MM.1S (cell line): ENCODE data around the gene FLNC.

Experiments used
- DNase-seq: peaks from one replicate; pipeline ENCODE4 v3.0.0-alpha.2; 2015
- H2AFZ ChIP-seq: fragments of 300-600 bp; sonication (generic); 2 replicates; pipeline ENCODE4 v1.6.0; 2016; ENCODE audit warnings: antibody characterized with exemption, low read length
- H3F3A ChIP-seq: fragments of 300-600 bp; sonication (generic); 2 replicates; pipeline ENCODE4 v1.6.1; 2016; ENCODE audit warnings: mild to moderate bottlenecking, antibody characterized with exemption, low read length, moderate library complexity, mixed read lengths; ENCODE audit not compliant: insufficient read depth
- H3K27ac ChIP-seq: fragments of 300-600 bp; sonication (generic); 2 replicates; pipeline ENCODE4 v1.5.1; 2016; ENCODE audit warnings: mild to moderate bottlenecking, low read length
- H3K27me3 ChIP-seq: fragments of 300-600 bp; sonication (generic); replicated peaks from 2 replicates; pipeline ENCODE4 v1.6.0; 2016; ENCODE audit warnings: low read length; ENCODE audit not compliant: insufficient read depth
- H3K36me3 ChIP-seq: fragments of 300-600 bp; sonication (generic); replicated peaks from 2 replicates; pipeline ENCODE4 v1.6.1; 2016; ENCODE audit warnings: mild to moderate bottlenecking, low read length, mixed read lengths; ENCODE audit not compliant: insufficient read depth
- H3K4me1 ChIP-seq: fragments of 300-600 bp; sonication (generic); 2 replicates; pipeline ENCODE4 v1.6.1; 2016; ENCODE audit warnings: low read length, mixed read lengths
- H3K4me2 ChIP-seq: fragments of 300-600 bp; sonication (generic); 2 replicates; pipeline ENCODE4 v1.6.0; 2016; ENCODE audit warnings: low read depth, low read length
- H3K4me3 ChIP-seq: fragments of 300-600 bp; sonication (generic); 2 replicates; pipeline ENCODE4 v1.5.1; 2016; ENCODE audit warnings: low read length, mixed read lengths
- H3K79me2 ChIP-seq: fragments of 300-600 bp; sonication (generic); 2 replicates; pipeline ENCODE4 v1.6.1; 2016; ENCODE audit warnings: mixed run types, low read length, mixed read lengths
- H3K9ac ChIP-seq: fragments of 300-600 bp; sonication (generic); 2 replicates; pipeline ENCODE4 v1.6.1; 2016; ENCODE audit warnings: low read length, mixed read lengths
- H3K9me2 ChIP-seq: fragments of 300-600 bp; sonication (generic); replicated peaks from 2 replicates; pipeline ENCODE4 v1.6.1; 2016; ENCODE audit warnings: mild to moderate bottlenecking, low read length, mixed read lengths; ENCODE audit not compliant: insufficient read depth
- H3K9me3 ChIP-seq: fragments of 300-600 bp; sonication (generic); replicated peaks from 2 replicates; pipeline ENCODE4 v1.6.1; 2016; ENCODE audit warnings: mild to moderate bottlenecking, low read length, mixed read lengths; ENCODE audit not compliant: insufficient read depth
- H4K20me1 ChIP-seq: fragments of 300-600 bp; sonication (generic); 2 replicates; pipeline ENCODE4 v1.6.1; 2016; ENCODE audit warnings: mild to moderate bottlenecking, low read length, moderate library complexity, mixed read lengths; ENCODE audit not compliant: insufficient read depth
- CTCF ChIP-seq: fragments of 300-600 bp; sonication (generic); IDR thresholded peaks from 2 replicates; pipeline ENCODE4 v1.5.1; 2016; ENCODE audit warnings: antibody characterized with exemption, low read length, mixed read lengths
- EZH2 ChIP-seq: fragments of 300-600 bp; sonication (generic); optimal IDR thresholded peaks from 2 replicates; pipeline ENCODE3; 2017; ENCODE audit warnings: low read depth, mild to moderate bottlenecking, antibody characterized with exemption, low read length, mixed read lengths
- EZH2phosphoT487 ChIP-seq: fragments of 300-600 bp; sonication (generic); IDR thresholded peaks from 2 replicates; pipeline ENCODE4 v1.6.1; 2018; ENCODE audit warnings: antibody characterized with exemption, low read length

The FLNC gene

GRCh38 chr7:128874140-128875031, 44.2 kb downstream of the FLNC start:
- H3K27ac ChIP-seq = no peak overlapping the region
- no peaks in the 10 kb centered on the region for H3F3A ChIP-seq
- no peaks in the 10 kb centered on the region for H3K9me3 ChIP-seq
- H3K36me3 ChIP-seq = no peaks in the 10 kb centered on the region
- H3K4me3 ChIP-seq = no peak overlapping the region
- H3K4me2 ChIP-seq = no peak overlapping the region
- H4K20me1 ChIP-seq = no peaks in the 10 kb centered on the region
- no peak for DNase-seq
- no peak overlapping the region for H2AFZ ChIP-seq
- H3K79me2 ChIP-seq = no peaks in the 10 kb centered on the region
- H3K4me1 ChIP-seq = no peaks in the 10 kb centered on the region
- TF ChIP-seq EZH2phosphoT487 = no peak
- no peak for TF ChIP-seq EZH2
- no peak for TF ChIP-seq CTCF
- H3K9me2 ChIP-seq = no peaks in the 10 kb centered on the region
- no peaks in the 10 kb centered on the region for H3K27me3 ChIP-seq
- no peak overlapping the region for H3K9ac ChIP-seq

GRCh38 chr7:128875523-128875948, 45.3 kb downstream of the FLNC start:
- Histone ChIP-seq H3F3A (no peaks in the 10 kb centered on the region), H3K4me2 (no peak overlapping the region), H3K27me3 (no peaks in the 10 kb centered on the region), H3K79me2 (no peaks in the 10 kb centered on the region), H3K4me3 (no peak overlapping the region), H3K9me3 (no peaks in the 10 kb centered on the region), H3K27ac (no peak overlapping the region), H3K4me1 (no peaks in the 10 kb centered on the region), H2AFZ (no peak overlapping the region), H3K9ac (no peak overlapping the region), H3K9me2 (no peaks in the 10 kb centered on the region), H4K20me1 (no peaks in the 10 kb centered on the region), H3K36me3 (no peaks in the 10 kb centered on the region)
- TF ChIP-seq CTCF (no peak), EZH2phosphoT487 (no peak), EZH2 (no peak)
- no peak for DNase-seq

GRCh38 chr7:128876127-128876526, 45.9 kb downstream of the FLNC start:
- H3K9me3 ChIP-seq = no peaks in the 10 kb centered on the region
- no peaks in the 10 kb centered on the region for H3F3A ChIP-seq
- H4K20me1 ChIP-seq = no peaks in the 10 kb centered on the region
- TF ChIP-seq EZH2 = no peak
- TF ChIP-seq CTCF = no peak
- TF ChIP-seq EZH2phosphoT487 = no peak
- no peaks in the 10 kb centered on the region for H3K79me2 ChIP-seq
- no peak overlapping the region for H3K4me3 ChIP-seq
- H2AFZ ChIP-seq = no peak overlapping the region
- H3K4me2 ChIP-seq = no peak overlapping the region
- H3K9ac ChIP-seq = no peak overlapping the region
- no peak overlapping the region for H3K27ac ChIP-seq
- DNase-seq = no peak
- H3K9me2 ChIP-seq = no peaks in the 10 kb centered on the region
- H3K4me1 ChIP-seq = no peaks in the 10 kb centered on the region
- H3K27me3 ChIP-seq = no peaks in the 10 kb centered on the region
- H3K36me3 ChIP-seq = no peaks in the 10 kb centered on the region
